AG09309 (cell line): ENCODE data around the gene POLR3G.
A peak's percentile ranks its signal among the peaks of the same experiment; 100 is the strongest.

ENCODE experiments used
- DNase-seq: peaks from one replicate; pipeline ENCODE4 v3.0.0-alpha.2; 2010; ENCODE audit warnings: low read depth
- H3K4me3 ChIP-seq: 2 replicates; pipeline ENCODE4 v1.5.1; 2011; ENCODE audit warnings: mild to moderate bottlenecking, low read depth, low read length, moderate library complexity; ENCODE audit not compliant: control insufficient read depth
- TF ChIP-seq, protein P1 (sequence below): IDR thresholded peaks from 2 replicates; pipeline ENCODE4 v1.5.1; 2011; ENCODE audit warnings: mild to moderate bottlenecking, low read depth, low read length, inconsistent platforms; ENCODE audit not compliant: insufficient read depth, control insufficient read depth; ENCODE audit errors: missing control alignments

Gene POLR3G

DNA sequence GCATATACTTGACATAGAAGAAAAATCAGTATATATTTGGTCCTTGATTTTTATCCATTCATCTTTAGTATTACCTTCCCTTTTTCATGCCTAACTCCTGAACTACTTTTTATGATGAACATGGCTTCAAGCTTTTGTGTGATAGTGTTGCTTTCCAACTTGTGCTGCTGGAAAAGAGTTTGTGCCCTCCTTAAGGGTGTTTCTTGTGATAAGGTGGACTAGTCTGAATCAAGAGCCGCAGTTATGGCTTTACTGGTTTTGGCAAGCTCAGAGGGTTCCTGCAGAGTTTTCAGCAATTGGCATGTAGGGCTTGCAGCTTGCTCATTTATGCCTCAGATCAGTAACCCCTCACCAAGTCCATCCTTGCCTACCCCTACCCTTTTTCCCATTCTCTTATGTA is 20.5 kb downstream of the POLR3G start:
- no peak for DNase-seq
- no peak overlapping the region for H3K4me3 ChIP-seq
- TF ChIP-seq, protein P1, sequence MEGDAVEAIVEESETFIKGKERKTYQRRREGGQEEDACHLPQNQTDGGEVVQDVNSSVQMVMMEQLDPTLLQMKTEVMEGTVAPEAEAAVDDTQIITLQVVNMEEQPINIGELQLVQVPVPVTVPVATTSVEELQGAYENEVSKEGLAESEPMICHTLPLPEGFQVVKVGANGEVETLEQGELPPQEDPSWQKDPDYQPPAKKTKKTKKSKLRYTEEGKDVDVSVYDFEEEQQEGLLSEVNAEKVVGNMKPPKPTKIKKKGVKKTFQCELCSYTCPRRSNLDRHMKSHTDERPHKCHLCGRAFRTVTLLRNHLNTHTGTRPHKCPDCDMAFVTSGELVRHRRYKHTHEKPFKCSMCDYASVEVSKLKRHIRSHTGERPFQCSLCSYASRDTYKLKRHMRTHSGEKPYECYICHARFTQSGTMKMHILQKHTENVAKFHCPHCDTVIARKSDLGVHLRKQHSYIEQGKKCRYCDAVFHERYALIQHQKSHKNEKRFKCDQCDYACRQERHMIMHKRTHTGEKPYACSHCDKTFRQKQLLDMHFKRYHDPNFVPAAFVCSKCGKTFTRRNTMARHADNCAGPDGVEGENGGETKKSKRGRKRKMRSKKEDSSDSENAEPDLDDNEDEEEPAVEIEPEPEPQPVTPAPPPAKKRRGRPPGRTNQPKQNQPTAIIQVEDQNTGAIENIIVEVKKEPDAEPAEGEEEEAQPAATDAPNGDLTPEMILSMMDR: no peak

DNA sequence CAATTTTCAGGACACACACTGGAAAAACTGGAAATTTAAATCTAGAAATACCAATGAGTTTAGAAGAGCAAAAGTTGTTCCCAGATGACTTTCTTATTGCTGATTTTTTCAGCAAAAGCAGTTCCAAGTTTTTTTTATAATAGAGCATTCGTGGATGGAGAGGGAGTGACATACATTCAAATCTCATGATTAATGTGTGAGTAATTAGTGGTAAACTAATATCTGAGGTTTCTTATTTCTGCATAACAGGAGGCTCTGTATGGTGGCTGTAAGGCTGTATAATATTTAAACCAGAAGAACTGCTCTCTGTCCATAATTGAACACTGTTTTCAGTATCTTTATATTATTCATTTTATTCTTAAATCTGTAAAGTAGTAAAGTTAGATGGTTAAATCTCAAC is 28.9 kb downstream of the POLR3G start:
- TF ChIP-seq, protein P1: no peak
- no peak overlapping the region for H3K4me3 ChIP-seq
- DNase-seq: no peak

DNA sequence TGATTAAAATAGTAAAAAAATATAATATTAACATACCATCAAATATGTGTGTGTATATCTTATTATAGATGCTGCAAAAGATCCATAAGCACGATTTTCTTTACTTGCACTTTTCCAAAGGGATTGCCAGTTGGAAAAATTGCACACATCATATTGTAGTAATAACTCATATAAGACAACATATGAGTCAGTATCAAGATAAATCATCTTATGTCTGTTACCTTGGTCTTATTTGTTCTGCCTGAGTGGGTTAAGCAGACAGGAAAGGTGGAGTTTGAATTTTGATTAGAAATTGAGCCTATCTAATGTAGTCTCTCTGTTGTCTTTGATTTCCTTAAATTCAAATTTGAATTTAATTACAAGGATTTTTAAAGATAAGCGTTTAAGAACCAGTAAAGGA is 30.1 kb downstream of the POLR3G start:
- TF ChIP-seq, protein P1: no peak
- H3K4me3 ChIP-seq: no peak overlapping the region

DNA sequence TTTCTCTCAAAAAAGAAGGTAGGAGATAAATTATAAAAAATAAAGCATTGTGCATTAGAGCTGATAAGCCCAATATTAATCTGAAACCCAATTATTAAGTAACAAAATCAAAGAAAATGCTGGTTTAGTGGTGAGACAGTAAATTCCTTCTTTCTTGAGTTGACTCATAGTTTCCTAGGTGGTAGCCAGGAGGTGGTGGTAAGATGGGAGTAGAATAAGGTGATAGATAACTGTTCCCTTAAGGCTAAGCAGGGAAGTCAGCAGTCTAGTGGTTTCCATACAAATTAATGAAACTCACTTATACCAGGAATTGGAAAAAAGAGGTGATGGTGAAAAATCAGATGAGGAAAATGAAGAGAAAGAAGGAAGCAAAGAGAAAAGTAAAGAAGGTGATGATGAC is 31.6 kb downstream of the POLR3G start:
- DNase-seq: no peak
- TF ChIP-seq, protein P1: no peak
- no peak overlapping the region for H3K4me3 ChIP-seq

More for the DNA sequence above, 30.1 kb downstream of the POLR3G start:
- no peak for DNase-seq

DNA sequence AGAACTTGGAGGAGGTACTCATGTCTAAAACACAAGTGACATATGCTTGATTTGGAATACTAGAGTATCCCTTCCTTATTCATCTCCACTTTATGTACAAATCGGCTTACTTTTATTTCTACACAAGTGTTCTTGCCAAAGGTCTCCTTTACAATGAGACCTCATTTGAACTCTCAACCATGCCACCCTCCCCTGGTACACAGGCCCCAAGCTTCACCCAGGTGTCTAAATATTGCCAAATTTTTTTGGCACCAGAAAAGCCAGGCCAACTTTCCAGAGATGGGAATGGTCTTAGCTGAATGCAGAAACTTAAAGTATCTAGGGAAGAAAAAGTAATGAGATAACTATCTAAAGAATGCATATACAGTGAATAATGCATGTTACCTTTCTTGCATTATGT is 35.8 kb downstream of the POLR3G start:
- TF ChIP-seq, protein P1: no peak
- H3K4me3 ChIP-seq: no peak overlapping the region
- no peak for DNase-seq

DNA sequence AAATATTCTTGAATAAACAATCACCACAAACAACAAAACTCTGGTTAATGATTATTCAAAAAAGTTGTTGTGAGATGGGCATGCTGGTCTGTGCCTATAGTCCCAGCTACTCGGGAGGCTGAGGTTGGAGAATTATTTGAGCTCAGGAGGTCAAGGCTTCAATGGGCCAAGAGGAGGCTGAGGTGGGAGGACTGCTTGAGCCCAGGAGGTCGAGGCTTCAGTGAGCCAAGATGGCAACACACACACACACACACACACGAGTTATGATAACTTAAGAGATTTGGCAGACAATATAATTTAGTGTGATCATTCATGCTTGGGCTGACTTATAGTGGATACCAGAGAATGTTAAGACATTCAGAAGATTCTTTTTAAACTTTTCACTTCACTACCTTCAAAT is 39.9 kb downstream of the POLR3G start:
- no peak for DNase-seq
- TF ChIP-seq, protein P1: no peak
- H3K4me3 ChIP-seq: no peak overlapping the region

DNA sequence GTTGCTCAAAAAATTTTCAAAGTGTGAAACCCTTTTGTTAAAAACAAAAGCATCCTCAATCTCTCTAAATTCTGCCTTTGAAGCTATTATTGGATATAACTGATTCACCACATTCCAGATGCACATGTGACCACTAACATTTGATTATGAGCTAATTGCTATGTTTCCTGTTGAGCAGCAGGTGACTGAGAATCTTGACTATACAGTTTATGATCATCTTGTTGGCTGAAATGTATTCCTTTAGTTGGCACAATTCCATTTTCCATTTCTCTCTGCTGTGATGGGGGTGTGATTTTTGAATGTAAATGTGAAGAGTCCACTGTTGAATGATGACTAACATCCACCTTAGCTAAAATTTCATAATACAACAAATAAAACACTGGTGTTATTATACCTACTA is 44.0 kb downstream of the POLR3G start:
- DNase-seq: peak; percentile 1
- no peak overlapping the region for H3K4me3 ChIP-seq
- TF ChIP-seq, protein P1: no peak
